Endothelial cell of umbilical vein (primary cell): ENCODE measurements around the gene TSPAN17. TPM values are rescaled to one million over a fixed set of nuclear protein-coding genes. Genes with fewer than 3 reads are reported as not detected.

Experiments used
- BruUV-seq: library from RNA; stranded (reverse); fragments of 400-500 nt; replicated peaks from 2 replicates; lab custom pipeline; 2021; lab: Mats Ljungman, UMichigan
- CTCF ChIA-PET: fragments of 300-600, 350-600 bp; sonication (Branson Sonifier 250); formaldehyde crosslinking; loops from one replicate; lab custom pipeline; 2021; ENCODE audit warnings: antibody characterized with exemption, inconsistent platforms; lab: Charles Lee
- POLR2A ChIA-PET: fragments of 300-600, 350-600 bp; sonication (Branson Sonifier 250); formaldehyde crosslinking; loops from one replicate; lab custom pipeline; 2021; ENCODE audit warnings: antibody characterized with exemption, inconsistent platforms; lab: Charles Lee
- DNase-seq: peaks from one replicate; pipeline ENCODE4 v3.0.0-alpha.2; 2011; ENCODE audit warnings: low read depth, low spot score
- FAIRE-seq: peaks from 2 replicates; lab custom pipeline; 2011; peaks lifted over from hg19 to GRCh38; lab: Jason Lieb, UNC
- H2AFZ ChIP-seq: 2 replicates; pipeline ENCODE4 v1.6.0; 2012; ENCODE audit warnings: low read depth, low read length, control low read depth, inconsistent platforms
- H3K27ac ChIP-seq: 2 replicates; pipeline ENCODE4 v1.5.1; 2011; ENCODE audit warnings: low read depth, mild to moderate bottlenecking, control low read depth, low read length, moderate library complexity; ENCODE audit not compliant: insufficient read depth
- H3K27me3 ChIP-seq, 2 experiments: 2 replicates each; pipeline versions ENCODE4 v1.6.0 to v1.6.1; 2011; ENCODE audit warnings: low read length in 2 of 2, mixed read lengths in 1 of 2; ENCODE audit not compliant: control insufficient read depth in 2 of 2, insufficient read depth in 2 of 2
- H3K36me3 ChIP-seq, 2 experiments: 2 replicates in 1 of 2; 3 replicates in 1 of 2; pipeline ENCODE4 v1.5.1; 2011; ENCODE audit warnings: low read length in 2 of 2, mild to moderate bottlenecking in 1 of 2, moderate library complexity in 1 of 2; ENCODE audit not compliant: control insufficient read depth in 2 of 2, insufficient read depth in 2 of 2; ENCODE audit errors: extremely low read depth in 1 of 2
- H3K4me1 ChIP-seq: 3 replicates; pipeline ENCODE4 v1.5.1; 2011; ENCODE audit warnings: mild to moderate bottlenecking, low read length; ENCODE audit not compliant: control insufficient read depth, insufficient read depth; ENCODE audit errors: extremely low read depth
- H3K4me2 ChIP-seq: 2 replicates; pipeline ENCODE4 v1.6.1; 2011; ENCODE audit warnings: low read length, control low read depth, mixed read lengths; ENCODE audit not compliant: insufficient read depth
- H3K4me3 ChIP-seq, 3 experiments: fragments of 200-600 bp in 1 of 3; sonication (generic), shearing (Covaris generic) in 1 of 3; replicated peaks in 1 of 3; 2 replicates each; pipeline ENCODE4 v1.5.1; 2011 to 2016; ENCODE audit warnings: control low read depth in 3 of 3, low read length in 3 of 3, mild to moderate bottlenecking in 2 of 3, inconsistent platforms in 1 of 3, low read depth in 1 of 3, moderate library complexity in 1 of 3; ENCODE audit not compliant: insufficient read depth in 1 of 3
- H3K79me2 ChIP-seq: 2 replicates; pipeline ENCODE4 v1.6.0; 2012; ENCODE audit warnings: low read length, inconsistent platforms; ENCODE audit not compliant: control insufficient read depth, insufficient read depth
- H3K9ac ChIP-seq: replicated peaks from 2 replicates; pipeline ENCODE3; 2011; ENCODE audit warnings: low read length, control low read depth; ENCODE audit not compliant: insufficient read depth; ENCODE audit errors: extremely low read depth
- H3K9me1 ChIP-seq: replicated peaks from 3 replicates; pipeline ENCODE4 v1.6.0; 2011; ENCODE audit warnings: mild to moderate bottlenecking, low read length; ENCODE audit not compliant: control insufficient read depth, insufficient read depth; ENCODE audit errors: extremely low read depth
- H3K9me3 ChIP-seq: replicated peaks from 2 replicates; pipeline ENCODE4 v1.5.1; 2012; ENCODE audit warnings: low read length, inconsistent platforms; ENCODE audit not compliant: control insufficient read depth, insufficient read depth
- H4K20me1 ChIP-seq: replicated peaks from 2 replicates; pipeline ENCODE3; 2011; ENCODE audit warnings: mild to moderate bottlenecking, low read length; ENCODE audit not compliant: control insufficient read depth, insufficient read depth; ENCODE audit errors: extremely low read depth
- CTCF ChIP-seq, 2 donors: IDR thresholded peaks; 1 replicate in 1 of 2; 2 replicates in 1 of 2; pipeline ENCODE4 v1.5.1; 2011; ENCODE audit warnings: low read length in 2 of 2, mild to moderate bottlenecking in 2 of 2, moderate library complexity in 2 of 2, control low read depth in 1 of 2, inconsistent platforms in 1 of 2, low read depth in 1 of 2; ENCODE audit not compliant: insufficient read depth in 1 of 2; ENCODE audit errors: extremely low read depth in 1 of 2
- EZH2 ChIP-seq: IDR thresholded peaks from 2 replicates; pipeline ENCODE4 v1.6.1; 2012; ENCODE audit warnings: borderline replicate concordance, low read depth, mild to moderate bottlenecking, moderate library complexity, low read length, inconsistent platforms; ENCODE audit not compliant: severe bottlenecking
- GATA2 ChIP-seq: IDR thresholded peaks from 2 replicates; pipeline ENCODE4 v1.7.0; 2011; ENCODE audit warnings: low read depth, mild to moderate bottlenecking, moderate library complexity, mixed read lengths, low read length; ENCODE audit not compliant: insufficient read length, insufficient read depth
- JUN ChIP-seq: IDR thresholded peaks from 2 replicates; pipeline ENCODE4 v1.6.1; 2011; ENCODE audit warnings: borderline replicate concordance, low read depth; ENCODE audit not compliant: insufficient read length, insufficient read depth
- MYC ChIP-seq: IDR thresholded peaks from one replicate; pipeline ENCODE4 v1.6.1; 2011; ENCODE audit warnings: mild to moderate bottlenecking, low read depth, low read length
- POLR2A ChIP-seq: IDR thresholded peaks from 2 replicates; pipeline ENCODE4 v1.6.1; 2012; ENCODE audit warnings: low read depth, mild to moderate bottlenecking, control low read depth, low read length
- dilution Hi-C: fragments of 300-500 bp; cut with MboI; formaldehyde crosslinking; loops from one replicate; pipeline ENCODE4 v1.15.0; 2019; ENCODE audit warnings: low sequenced_read_pairs; ENCODE audit not compliant: extremely low pct_ligation_motif_present
- intact Hi-C: fragments of 100-400 bp; cut with micrococcal nuclease; formaldehyde crosslinking; loops from one replicate; pipeline ENCODE4 v1.10.0; 2022
- polyA plus RNA-seq, 4 experiments: library from polyadenylated mRNA; depleted of rRNA in 3 of 4; stranded (reverse) in 3 of 4; unstranded in 1 of 4; fragments of >200 nt; gene quantifications; 2 replicates each; pipeline versions ENCODE4 v1.2.1 to v1.2.3, GENCODE V29; 2011 to 2012; ENCODE audit warnings: missing spikeins in 1 of 4
- total RNA-seq: library from RNA; stranded (reverse); gene quantifications from 2 replicates; pipeline ENCODE4 v1.2.3, GENCODE V29; 2021
- TF ChIP-seq, protein P1 (sequence below): IDR thresholded peaks from 2 replicates; pipeline ENCODE4 v1.6.1; 2011; ENCODE audit not compliant: insufficient read depth, insufficient read length

The TSPAN17 gene
- total and polyA plus RNA-seq, 2 donors (not counting 3 experiments of a cell fraction or from before 2014, with no cell fraction given): 55.9 to 73.3 TPM

GRCh38 chr5:176653401-176654385 lies 6.4 kb downstream of the TSPAN17 start:
- BruUV-seq: no TSS peak
- dilution Hi-C loops (no loop called here), intact Hi-C loops (loop anchor here (5.0 kb wide), 1 partner anchor 659 kb away; the partner anchor contains the start of gene MXD3)
- H3K4me1 ChIP-seq: no peaks in the 10 kb centered on the region
- ChIA-PET POLR2A (no interaction called here), CTCF (interaction anchor here (1.2 kb wide), 1 partner anchor 81 kb away, joined by 3 read pairs; no protein-coding TSS in a partner anchor)
- H3K9ac ChIP-seq: no peak overlapping the region
- no peaks in the 10 kb centered on the region for H4K20me1 ChIP-seq
- H3K79me2 ChIP-seq: peaks cover 5% of the 10 kb centered on the region
- no peaks in the 10 kb centered on the region for H3K27me3 ChIP-seq
- H3K4me2 ChIP-seq: no peak overlapping the region
- no peak overlapping the region for H3K27ac ChIP-seq
- H3K4me3 ChIP-seq: no peak overlapping the region
- FAIRE-seq: no peak
- H2AFZ ChIP-seq: no peak overlapping the region
- H3K36me3 ChIP-seq: peaks cover 5 to 19% of the 10 kb centered on the region in 2 experiments
- H3K9me3 ChIP-seq: no peaks in the 10 kb centered on the region
- TF ChIP-seq JUN: no peak
- no peak for TF ChIP-seq MYC
- TF ChIP-seq POLR2A: no peak
- TF ChIP-seq EZH2: no peak
- TF ChIP-seq, protein P1, sequence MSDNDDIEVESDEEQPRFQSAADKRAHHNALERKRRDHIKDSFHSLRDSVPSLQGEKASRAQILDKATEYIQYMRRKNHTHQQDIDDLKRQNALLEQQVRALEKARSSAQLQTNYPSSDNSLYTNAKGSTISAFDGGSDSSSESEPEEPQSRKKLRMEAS: no peak
- no peak for TF ChIP-seq GATA2
- no peak for TF ChIP-seq CTCF (IDR thresholded peaks at IDR 0.05; ENCODE audit: extremely low read depth in 1 of 2, insufficient read depth in 1 of 2, low read depth in 1 of 2, low read length in 2 of 2)
- DNase-seq: no peak
- H3K9me1 ChIP-seq: no peaks in the 10 kb centered on the region
